Cardiac muscle cell (in vitro differentiated cells and primary cell): ENCODE data around the gene PCAT6. TPM values are rescaled to one million over a fixed set of nuclear protein-coding genes. Genes with fewer than 3 reads are reported as not detected.
"Not testable (repeated sequence)": the region's sequence is repeated elsewhere in the genome, so short reads cannot be mapped to it uniquely, and the experiment has no call there.

Experiments
- DNase-seq, 2 donors: peaks; one replicate each; pipeline versions ENCODE4 v3.0.0 to v3.0.0-alpha.2; 2010 to 2017; ENCODE audit warnings: low read depth in 1 of 2, low spot score in 1 of 2
- H3K27ac ChIP-seq: fragments of 200-600 bp; sonication (generic); 2 replicates; pipeline ENCODE4 v1.5.1; 2016
- H3K27me3 ChIP-seq: fragments of 200-600 bp; sonication (generic); 2 replicates; pipeline ENCODE4 v1.6.0; 2016; ENCODE audit warnings: control low read depth
- H3K36me3 ChIP-seq: fragments of 200-600 bp; sonication (generic); 2 replicates; pipeline ENCODE4 v1.5.1; 2016; ENCODE audit warnings: control low read depth
- H3K4me1 ChIP-seq: fragments of 200-600 bp; sonication (generic); 2 replicates; pipeline ENCODE4 v1.8.1; 2017; ENCODE audit warnings: low read depth, mild to moderate bottlenecking, mixed run types
- H3K4me3 ChIP-seq: fragments of 200-600 bp; sonication (generic); 2 replicates; pipeline ENCODE4 v1.5.1; 2016; ENCODE audit warnings: mild to moderate bottlenecking
- H3K9me3 ChIP-seq: fragments of 200-600 bp; sonication (generic); 2 replicates; pipeline ENCODE4 v1.5.1; 2017; ENCODE audit warnings: low read depth, mild to moderate bottlenecking, control low read depth
- CTCF ChIP-seq: IDR thresholded peaks from 2 replicates; pipeline ENCODE4 v1.5.1; 2012; ENCODE audit warnings: low read depth, mild to moderate bottlenecking, low read length
- polyA plus RNA-seq: library from polyadenylated mRNA; unstranded; fragments of >200 nt; fragmentation: Nextera tagmentation; extraction: Ambion mirVana; gene quantifications from 2 replicates; pipeline ENCODE4 v1.2.1, GENCODE V29; 2016
- total RNA-seq: library from RNA; depleted of rRNA; stranded (reverse); fragments of >200 nt; gene quantifications from 2 replicates; pipeline ENCODE4 v1.2.3, GENCODE V29; 2016

Gene PCAT6
- total and polyA plus RNA-seq, 2 experiments from 2014 or later: 19.8 to 67.4 TPM

- no peak for DNase-seq
- no peak for TF ChIP-seq CTCF
- Histone ChIP-seq H3K36me3 (no peaks in the 10 kb centered on the region), H3K9me3 (no peaks in the 10 kb centered on the region), H3K27me3 (no peaks in the 10 kb centered on the region), H3K4me3 (no peak overlapping the region), H3K4me1 (peaks cover 11% of the 10 kb centered on the region), H3K27ac (no peak overlapping the region)
These were observed 23.9 kb upstream of the PCAT6 start for GRCh38 chr1:202786804-202787203.

- no peak for TF ChIP-seq CTCF
- DNase-seq: no peak
- Histone ChIP-seq H3K36me3 (no peaks in the 10 kb centered on the region), H3K4me1 (peaks cover 17% of the 10 kb centered on the region), H3K9me3 (no peaks in the 10 kb centered on the region), H3K4me3 (no peak overlapping the region), H3K27ac (no peak overlapping the region), H3K27me3 (no peaks in the 10 kb centered on the region)
These were observed 22.0 kb upstream of the PCAT6 start for GRCh38 chr1:202788800-202789199.

GRCh38 chr1:202791077-202791747, 19.5 kb upstream of the PCAT6 start:
- Histone ChIP-seq H3K4me1 (peaks cover 17% of the 10 kb centered on the region), H3K27ac (peak overlapping the region; percentile 2), H3K36me3 (no peaks in the 10 kb centered on the region), H3K9me3 (no peaks in the 10 kb centered on the region), H3K27me3 (no peaks in the 10 kb centered on the region), H3K4me3 (no peak overlapping the region)
- no peak for TF ChIP-seq CTCF
- DNase-seq: no peak

GRCh38 chr1:202794051-202794740, 16.6 kb upstream of the PCAT6 start:
- no peak for DNase-seq
- no peak for TF ChIP-seq CTCF
- Histone ChIP-seq H3K4me1 (peaks cover 17% of the 10 kb centered on the region), H3K27me3 (no peaks in the 10 kb centered on the region), H3K9me3 (no peaks in the 10 kb centered on the region), H3K4me3 (no peak overlapping the region), H3K36me3 (no peaks in the 10 kb centered on the region), H3K27ac (no peak overlapping the region)

GRCh38 chr1:202794931-202795330, 15.8 kb upstream of the PCAT6 start:
- not testable (repeated sequence) for H3K27me3 ChIP-seq, H3K9me3 ChIP-seq, H3K4me3 ChIP-seq, H3K36me3 ChIP-seq, H3K27ac ChIP-seq, DNase-seq
- peaks cover 17% of the 10 kb centered on the region for H3K4me1 ChIP-seq

GRCh38 chr1:202796670-202797069, 14.1 kb upstream of the PCAT6 start:
- no peak for TF ChIP-seq CTCF
- H3K27me3 ChIP-seq: no peaks in the 10 kb centered on the region
- H3K4me1 ChIP-seq: peaks cover 8% of the 10 kb centered on the region
- no peaks in the 10 kb centered on the region for H3K9me3 ChIP-seq
- no peak overlapping the region for H3K27ac ChIP-seq
- H3K36me3 ChIP-seq: no peaks in the 10 kb centered on the region
- DNase-seq: no peak
- H3K4me3 ChIP-seq: no peak overlapping the region
